Nephron progenitor cell (in vitro differentiated cells): Measurements from ENCODE around the gene L3MBTL3.

Source experiments
- DNase-seq: peaks from one replicate; pipeline ENCODE4 v3.0.0; 2021
- H3K27ac Mint-ChIP-seq: 2 replicates; pipeline ENCODE4 v1.8.0; 2021; ENCODE audit warnings: mild to moderate bottlenecking, moderate library complexity, mixed read lengths
- H3K27me3 Mint-ChIP-seq: 2 replicates; pipeline ENCODE4 v1.8.0; 2021; ENCODE audit warnings: mild to moderate bottlenecking, low read depth, mixed read lengths; ENCODE audit not compliant: poor library complexity
- H3K36me3 Mint-ChIP-seq: 2 replicates; pipeline ENCODE4 v1.8.0; 2021; ENCODE audit warnings: low read depth, mixed read lengths
- H3K4me1 Mint-ChIP-seq: 2 replicates; pipeline ENCODE4 v1.8.0; 2021; ENCODE audit warnings: mixed read lengths
- H3K4me3 Mint-ChIP-seq: 2 replicates; pipeline ENCODE4 v1.8.0; 2021; ENCODE audit warnings: mild to moderate bottlenecking, moderate library complexity, mixed read lengths
- H3K9me3 Mint-ChIP-seq: 2 replicates; pipeline ENCODE4 v1.8.0; 2021; ENCODE audit warnings: mild to moderate bottlenecking, moderate library complexity, mixed read lengths
- TF ChIP-seq, protein P1 (sequence below): fragments of 200-600 bp; sonication (generic); IDR thresholded peaks from 2 replicates; pipeline ENCODE4 v1.5.0; 2021; ENCODE audit warnings: antibody characterized with exemption

The L3MBTL3 gene

DNA sequence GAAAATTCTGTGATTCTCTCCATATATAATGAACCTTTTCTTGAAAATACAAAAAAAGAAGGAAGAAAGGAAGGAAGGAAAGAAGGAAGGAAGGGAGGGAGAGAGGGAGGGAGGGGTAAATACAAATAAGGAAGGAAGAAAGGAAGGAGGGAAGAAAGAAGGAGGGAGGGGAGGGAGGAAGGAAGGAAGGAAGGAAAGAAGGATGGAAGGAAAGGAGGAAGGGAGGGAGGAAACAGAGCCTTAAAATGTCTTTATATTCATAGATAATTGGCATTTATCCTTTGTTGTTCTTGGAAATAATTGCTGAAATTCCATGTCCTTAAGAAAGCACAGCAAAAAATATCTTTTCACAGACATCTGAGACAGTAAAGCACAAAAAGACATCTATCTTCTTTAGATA lies 164.1 kb downstream of the L3MBTL3 start:
- no peaks in the 10 kb centered on the region for H3K36me3 Mint-ChIP-seq
- TF ChIP-seq, protein P1, sequence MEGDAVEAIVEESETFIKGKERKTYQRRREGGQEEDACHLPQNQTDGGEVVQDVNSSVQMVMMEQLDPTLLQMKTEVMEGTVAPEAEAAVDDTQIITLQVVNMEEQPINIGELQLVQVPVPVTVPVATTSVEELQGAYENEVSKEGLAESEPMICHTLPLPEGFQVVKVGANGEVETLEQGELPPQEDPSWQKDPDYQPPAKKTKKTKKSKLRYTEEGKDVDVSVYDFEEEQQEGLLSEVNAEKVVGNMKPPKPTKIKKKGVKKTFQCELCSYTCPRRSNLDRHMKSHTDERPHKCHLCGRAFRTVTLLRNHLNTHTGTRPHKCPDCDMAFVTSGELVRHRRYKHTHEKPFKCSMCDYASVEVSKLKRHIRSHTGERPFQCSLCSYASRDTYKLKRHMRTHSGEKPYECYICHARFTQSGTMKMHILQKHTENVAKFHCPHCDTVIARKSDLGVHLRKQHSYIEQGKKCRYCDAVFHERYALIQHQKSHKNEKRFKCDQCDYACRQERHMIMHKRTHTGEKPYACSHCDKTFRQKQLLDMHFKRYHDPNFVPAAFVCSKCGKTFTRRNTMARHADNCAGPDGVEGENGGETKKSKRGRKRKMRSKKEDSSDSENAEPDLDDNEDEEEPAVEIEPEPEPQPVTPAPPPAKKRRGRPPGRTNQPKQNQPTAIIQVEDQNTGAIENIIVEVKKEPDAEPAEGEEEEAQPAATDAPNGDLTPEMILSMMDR: no peak
- H3K27ac Mint-ChIP-seq: no peak overlapping the region
- H3K27me3 Mint-ChIP-seq: no peaks in the 10 kb centered on the region
- DNase-seq: no peak
- no peak overlapping the region for H3K4me3 Mint-ChIP-seq
- no peaks in the 10 kb centered on the region for H3K4me1 Mint-ChIP-seq
- no peaks in the 10 kb centered on the region for H3K9me3 Mint-ChIP-seq

GRCh38 chr6:130183271-130184222 lies 165.2 kb downstream of the L3MBTL3 start:
- TF ChIP-seq, protein P1: no peak
- DNase-seq: no peak
- Mint-ChIP-seq H3K4me3 (no peak overlapping the region), H3K36me3 (no peaks in the 10 kb centered on the region), H3K27me3 (no peaks in the 10 kb centered on the region), H3K27ac (no peak overlapping the region), H3K4me1 (no peaks in the 10 kb centered on the region), H3K9me3 (no peaks in the 10 kb centered on the region)

- H3K36me3 Mint-ChIP-seq: peaks cover 4% of the 10 kb centered on the region
- no peaks in the 10 kb centered on the region for H3K27me3 Mint-ChIP-seq
- no peak for DNase-seq
- no peak overlapping the region for H3K27ac Mint-ChIP-seq
- TF ChIP-seq, protein P1: no peak
- H3K9me3 Mint-ChIP-seq: peaks cover 8% of the 10 kb centered on the region
- H3K4me1 Mint-ChIP-seq: no peaks in the 10 kb centered on the region
- H3K4me3 Mint-ChIP-seq: no peak overlapping the region
These were observed 167.3 kb downstream of the L3MBTL3 start for GRCh38 chr6:130185658-130186057.

DNA sequence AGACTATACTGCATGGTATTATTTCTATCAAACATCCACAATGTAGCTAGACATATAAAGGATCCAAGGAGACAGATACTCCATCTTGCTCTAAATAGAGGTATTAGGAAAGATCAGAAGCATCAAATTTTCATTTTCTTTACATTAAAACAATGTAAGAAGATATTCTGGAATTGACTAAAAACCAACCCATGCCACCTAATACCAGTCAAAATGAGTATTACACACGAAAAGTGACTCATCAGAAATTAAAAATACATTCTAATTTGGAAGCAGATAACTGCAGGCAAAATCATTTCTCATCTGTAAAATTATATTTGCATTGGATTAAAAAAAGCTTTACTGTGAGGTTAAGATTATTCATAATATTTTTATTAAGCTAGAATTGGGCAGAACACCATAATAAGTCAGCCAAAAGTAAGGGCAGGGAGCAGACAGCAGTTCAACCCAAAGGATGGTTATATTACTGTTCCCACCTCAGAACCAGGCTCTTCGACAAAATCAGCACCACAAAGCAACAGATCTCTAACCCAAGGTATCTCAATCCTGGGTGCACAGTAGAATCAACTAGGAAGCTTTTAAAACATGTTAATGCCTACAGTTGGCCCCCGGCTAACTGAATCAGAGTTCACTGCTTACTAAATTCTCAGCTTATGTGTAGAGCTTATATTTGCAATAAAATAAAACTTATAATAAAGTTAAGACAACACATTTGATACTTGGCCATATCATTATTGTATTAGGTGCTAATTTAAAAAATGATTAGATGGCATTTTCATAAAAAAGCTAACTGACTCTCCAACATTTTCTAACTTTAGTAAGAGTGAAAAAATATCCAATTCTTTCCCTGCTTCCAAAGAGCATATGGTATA lies 169.2 kb downstream of the L3MBTL3 start:
- TF ChIP-seq, protein P1: no peak
- no peaks in the 10 kb centered on the region for H3K4me1 Mint-ChIP-seq

DNA sequence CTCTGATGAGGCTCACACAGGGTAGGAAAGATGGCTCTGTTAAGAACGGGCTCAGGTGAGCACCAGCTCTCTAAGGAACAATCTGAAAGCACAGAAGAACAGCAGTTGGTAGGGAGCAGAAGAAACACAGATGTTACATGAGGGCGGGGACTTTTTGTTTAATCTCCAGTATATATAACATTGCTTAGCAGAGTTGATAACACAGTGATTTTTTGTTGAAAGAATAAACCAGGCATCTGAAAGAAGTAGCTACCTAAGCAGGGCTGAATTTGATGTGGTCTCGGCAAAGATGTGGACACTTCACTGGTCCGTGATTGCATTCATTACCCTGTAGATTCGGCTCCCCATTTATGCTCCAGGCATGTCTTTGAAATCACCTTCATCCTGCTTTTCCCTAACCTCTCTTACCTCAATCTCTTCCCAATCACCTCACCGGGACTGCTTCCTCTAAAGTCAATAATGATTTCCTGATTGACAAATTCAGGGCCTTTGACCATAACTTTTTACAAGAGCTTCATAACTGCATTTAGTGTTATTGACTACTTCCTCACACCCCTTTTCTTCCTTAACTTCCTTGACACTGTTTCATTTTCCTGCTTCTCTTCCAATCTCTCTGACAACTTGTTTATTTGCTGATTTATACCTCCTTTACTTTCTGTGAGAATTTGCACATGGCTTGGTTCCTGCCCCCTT lies 170.0 kb downstream of the L3MBTL3 start:
- no peaks in the 10 kb centered on the region for H3K27me3 Mint-ChIP-seq
- H3K4me3 Mint-ChIP-seq: no peak overlapping the region
- no peak overlapping the region for H3K27ac Mint-ChIP-seq
- H3K36me3 Mint-ChIP-seq: peaks cover 25% of the 10 kb centered on the region
- no peak for DNase-seq
- TF ChIP-seq, protein P1: no peak
- H3K4me1 Mint-ChIP-seq: no peaks in the 10 kb centered on the region
- H3K9me3 Mint-ChIP-seq: peaks cover 28% of the 10 kb centered on the region

More for the DNA sequence above, 169.2 kb downstream of the L3MBTL3 start:
- H3K9me3 Mint-ChIP-seq: peaks cover 20% of the 10 kb centered on the region
- H3K4me3 Mint-ChIP-seq: no peak overlapping the region
- no peak for DNase-seq
- no peaks in the 10 kb centered on the region for H3K27me3 Mint-ChIP-seq
- peaks cover 17% of the 10 kb centered on the region for H3K36me3 Mint-ChIP-seq
- H3K27ac Mint-ChIP-seq: no peak overlapping the region
